GM10248 (cell line): ENCODE results near the gene SYT14.
"Not testable (repeated sequence)": the region's sequence is repeated elsewhere in the genome, so short reads cannot be mapped to it uniquely, and the experiment has no call there.

Experiments
- CTCF ChIA-PET: fragments of 300-600 bp; sonication (Branson Sonifier 250); formaldehyde crosslinking; extraction: SDS; loops from one replicate; lab custom pipeline; 2021; ENCODE audit warnings: antibody characterized with exemption; lab: Yijun Ruan, JAX
- POLR2A ChIA-PET: fragments of 350-650 bp; sonication (Branson Sonifier 250); formaldehyde crosslinking; extraction: SDS; loops from one replicate; lab custom pipeline; 2020; ENCODE audit warnings: antibody characterized with exemption; lab: Yijun Ruan, JAX
- DNase-seq: peaks from one replicate; pipeline ENCODE4 v3.0.0; 2012; ENCODE audit errors: extremely low spot score
- CTCF ChIP-seq: IDR thresholded peaks from 2 replicates; pipeline ENCODE4 v1.5.1; 2012; ENCODE audit warnings: mild to moderate bottlenecking, low read depth; ENCODE audit errors: extremely low read depth, missing control alignments, control extremely low read depth

SYT14 gene

GRCh38 chr1:210099921-210100320, 161.9 kb downstream of the SYT14 start:
- DNase-seq, result no peak
- CTCF ChIA-PET, result no interaction called here
- POLR2A ChIA-PET, result no interaction called here
- TF ChIP-seq CTCF, result no peak

DNA sequence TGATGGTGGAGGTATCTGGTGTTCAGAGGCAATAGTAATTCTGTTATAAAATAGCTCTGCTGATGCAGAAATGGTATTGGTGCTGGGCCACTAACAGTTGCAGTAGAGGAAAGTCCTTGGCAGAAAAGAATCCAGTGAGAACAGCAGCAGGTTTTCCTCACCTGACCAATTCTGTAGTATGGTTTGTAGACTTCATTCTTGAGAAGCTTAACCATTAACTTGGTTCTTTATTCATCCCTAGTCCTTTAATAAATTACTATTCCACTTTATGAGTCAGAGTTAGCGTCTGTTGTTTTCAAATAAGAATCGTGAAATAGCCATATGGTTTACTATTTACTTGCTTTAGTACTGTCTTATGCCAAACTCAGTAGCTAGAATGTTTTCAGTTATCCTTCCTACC, 166.1 kb downstream of the SYT14 start:
- ChIA-PET POLR2A (no interaction called here), CTCF (interaction anchor here (0.9 kb wide), 1 partner anchor 8 kb away, joined by 3 read pairs; no protein-coding TSS in a partner anchor)
- DNase-seq, result no peak
- TF ChIP-seq CTCF, result no peak

DNA sequence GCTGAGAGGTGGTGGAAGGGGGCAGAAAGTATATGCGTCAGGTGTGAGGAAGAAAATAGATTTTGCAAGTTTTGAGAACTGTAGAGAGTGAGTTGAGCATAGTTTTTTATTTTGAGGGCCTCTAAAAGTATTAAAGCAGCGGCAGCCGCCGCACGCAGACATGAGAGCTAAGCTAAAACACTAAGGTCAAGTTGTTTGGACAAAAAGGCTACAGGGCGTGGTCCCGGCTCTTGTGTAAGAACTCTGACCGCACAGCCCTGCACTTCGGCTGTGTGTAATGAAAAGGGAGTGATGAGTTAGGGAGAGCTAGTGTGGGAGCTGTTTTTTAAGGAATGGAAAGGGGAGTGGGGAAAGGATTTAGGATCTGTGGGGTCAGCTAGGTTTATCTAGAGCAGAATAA, 174.9 kb downstream of the SYT14 start:
- CTCF ChIA-PET, DNase-seq, POLR2A ChIA-PET: not testable (repeated sequence)

DNA sequence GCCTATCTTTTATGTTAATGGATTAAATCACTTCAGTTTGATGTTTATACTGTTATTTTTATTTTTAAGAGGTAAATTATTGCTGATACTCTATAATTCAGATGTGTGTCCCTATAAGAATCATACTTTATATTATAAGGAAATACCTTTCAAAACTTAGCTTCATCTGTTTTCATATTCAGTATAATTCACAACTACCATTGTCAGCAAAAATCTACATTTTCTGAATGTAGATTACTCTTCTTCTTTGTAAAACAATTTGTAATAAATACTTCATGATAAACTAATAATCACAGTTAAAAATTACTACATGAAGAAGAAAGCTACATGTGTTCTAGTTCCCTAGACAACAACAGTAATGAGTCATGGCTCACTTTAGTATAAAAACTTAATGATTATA, 179.2 kb downstream of the SYT14 start:
- no peak for DNase-seq
- POLR2A ChIA-PET, result no interaction called here
- TF ChIP-seq CTCF, result no peak
- CTCF ChIA-PET, result no interaction called here

- no peak for DNase-seq
- CTCF ChIA-PET, result no interaction called here
- POLR2A ChIA-PET, result no interaction called here
- no peak for TF ChIP-seq CTCF
Measured at GRCh38 chr1:210117681-210118170, 179.7 kb downstream of the SYT14 start.

- no peak for TF ChIP-seq CTCF
- no peak for DNase-seq
- POLR2A ChIA-PET, result no interaction called here
- CTCF ChIA-PET, result no interaction called here
Measured at GRCh38 chr1:210123383-210123782, 185.4 kb downstream of the SYT14 start.

DNA sequence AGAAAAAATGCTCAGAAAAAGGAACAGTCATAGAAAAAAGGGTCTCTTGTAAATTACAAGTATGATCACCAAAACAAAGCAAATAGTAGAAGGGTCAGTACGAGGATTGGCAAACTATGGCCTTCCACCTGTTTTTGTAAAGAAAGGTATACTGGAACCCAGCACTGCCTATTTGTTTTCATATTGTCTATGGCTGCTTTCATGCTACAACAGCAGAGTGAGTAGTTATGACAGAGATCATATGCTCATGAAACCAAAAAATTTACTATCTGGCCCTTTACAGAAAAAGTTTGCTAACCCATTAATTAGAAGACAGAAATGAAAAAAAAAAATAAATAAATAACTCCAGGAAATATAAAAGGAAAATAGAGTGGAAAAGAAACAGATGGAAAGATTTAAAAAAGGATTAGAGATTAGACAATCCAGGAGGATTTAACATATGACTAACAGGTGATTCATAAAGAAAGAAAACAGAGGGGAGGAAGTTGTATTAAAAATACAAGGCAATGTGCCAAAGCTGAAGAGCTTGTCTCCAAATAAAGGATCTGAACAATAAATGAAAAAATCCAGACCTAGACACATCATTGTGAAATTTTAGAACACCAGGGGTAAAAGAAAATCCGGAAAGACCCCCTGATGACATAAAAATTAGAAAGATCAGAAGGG, 186.0 kb downstream of the SYT14 start:
- ChIA-PET CTCF (no interaction called here), POLR2A (no interaction called here)
- DNase-seq, result no peak
- no peak for TF ChIP-seq CTCF
